Astrocyte (in vitro differentiated cells and primary cell): ENCODE data around the gene R3HCC1L. TPM values are rescaled to one million over a fixed set of nuclear protein-coding genes. Genes with fewer than 3 reads are reported as not detected.

ENCODE experiments used
- DNase-seq: peaks from one replicate; pipeline ENCODE4 v3.0.0-alpha.2; 2010; ENCODE audit warnings: low read depth
- FAIRE-seq: peaks from 2 replicates; lab custom pipeline; 2011; peaks lifted over from hg19 to GRCh38; lab: Jason Lieb, UNC
- H2AFZ ChIP-seq: 2 replicates; pipeline ENCODE4 v1.6.0; 2012; ENCODE audit warnings: low read depth, low read length, inconsistent platforms
- H3K27ac ChIP-seq: 2 replicates; pipeline ENCODE4 v1.5.1; 2011; ENCODE audit warnings: low read depth, low read length, inconsistent platforms
- H3K27me3 ChIP-seq: 2 replicates; pipeline ENCODE4 v1.6.0; 2011; ENCODE audit warnings: low read length, inconsistent platforms; ENCODE audit not compliant: insufficient read depth
- H3K36me3 ChIP-seq: 2 replicates; pipeline ENCODE4 v1.5.1; 2011; ENCODE audit warnings: low read length, inconsistent platforms; ENCODE audit not compliant: insufficient read depth
- H3K4me1 ChIP-seq: 2 replicates; pipeline ENCODE4 v1.5.1; 2011; ENCODE audit warnings: low read length, inconsistent platforms; ENCODE audit not compliant: insufficient read depth
- H3K4me2 ChIP-seq: 2 replicates; pipeline ENCODE4 v1.6.0; 2012; ENCODE audit warnings: low read length, inconsistent platforms
- H3K4me3 ChIP-seq: 2 replicates; pipeline ENCODE4 v1.5.1; 2011; ENCODE audit warnings: low read depth, mild to moderate bottlenecking, low read length, inconsistent platforms; ENCODE audit not compliant: insufficient read depth
- H3K79me2 ChIP-seq: 2 replicates; pipeline ENCODE4 v1.6.0; 2012; ENCODE audit warnings: mild to moderate bottlenecking, low read length, inconsistent platforms; ENCODE audit not compliant: insufficient read depth
- H3K9ac ChIP-seq: 2 replicates; pipeline ENCODE4 v1.6.0; 2012; ENCODE audit warnings: mild to moderate bottlenecking, low read length, inconsistent platforms
- H3K9me3 ChIP-seq: 2 replicates; pipeline ENCODE4 v1.5.1; 2012; ENCODE audit warnings: low read depth, mild to moderate bottlenecking, low read length, inconsistent platforms; ENCODE audit not compliant: insufficient read depth
- H4K20me1 ChIP-seq: 2 replicates; pipeline ENCODE4 v1.6.0; 2012; ENCODE audit warnings: low read length, inconsistent platforms; ENCODE audit not compliant: insufficient read depth
- H3K27ac Mint-ChIP-seq: one replicate; pipeline ENCODE4 v1.8.0; 2021; ENCODE audit warnings: mild to moderate bottlenecking, mixed read lengths; ENCODE audit not compliant: unreplicated experiment
- H3K27me3 Mint-ChIP-seq: one replicate; pipeline ENCODE4 v1.8.0; 2021; ENCODE audit warnings: low read depth, mixed read lengths; ENCODE audit not compliant: unreplicated experiment
- H3K36me3 Mint-ChIP-seq: one replicate; pipeline ENCODE4 v1.8.0; 2021; ENCODE audit warnings: low read depth, mixed read lengths; ENCODE audit not compliant: unreplicated experiment
- H3K4me1 Mint-ChIP-seq: one replicate; pipeline ENCODE4 v1.8.0; 2021; ENCODE audit warnings: low read depth, mixed read lengths; ENCODE audit not compliant: unreplicated experiment
- H3K4me3 Mint-ChIP-seq: one replicate; pipeline ENCODE4 v1.8.0; 2021; ENCODE audit warnings: mild to moderate bottlenecking, moderate library complexity, mixed read lengths; ENCODE audit not compliant: unreplicated experiment
- H3K9me3 Mint-ChIP-seq: one replicate; pipeline ENCODE4 v1.8.0; 2021; ENCODE audit warnings: mild to moderate bottlenecking, mixed read lengths; ENCODE audit not compliant: unreplicated experiment
- CTCF ChIP-seq: IDR thresholded peaks from 2 replicates; pipeline ENCODE4 v1.5.1; 2011; ENCODE audit warnings: low read depth, mild to moderate bottlenecking, inconsistent platforms, low read length, moderate library complexity; ENCODE audit not compliant: insufficient read depth
- EZH2 ChIP-seq: IDR thresholded peaks from 2 replicates; pipeline ENCODE4 v1.6.1; 2012; ENCODE audit warnings: mild to moderate bottlenecking, low read length, inconsistent platforms; ENCODE audit not compliant: insufficient read depth
- total RNA-seq: library from RNA; stranded (reverse); gene quantifications from 2 replicates; pipeline ENCODE4 v1.2.1, GENCODE V29; 2021

R3HCC1L gene
- total RNA-seq, 1 donor from 2014 or later, result 19.9 TPM

DNA sequence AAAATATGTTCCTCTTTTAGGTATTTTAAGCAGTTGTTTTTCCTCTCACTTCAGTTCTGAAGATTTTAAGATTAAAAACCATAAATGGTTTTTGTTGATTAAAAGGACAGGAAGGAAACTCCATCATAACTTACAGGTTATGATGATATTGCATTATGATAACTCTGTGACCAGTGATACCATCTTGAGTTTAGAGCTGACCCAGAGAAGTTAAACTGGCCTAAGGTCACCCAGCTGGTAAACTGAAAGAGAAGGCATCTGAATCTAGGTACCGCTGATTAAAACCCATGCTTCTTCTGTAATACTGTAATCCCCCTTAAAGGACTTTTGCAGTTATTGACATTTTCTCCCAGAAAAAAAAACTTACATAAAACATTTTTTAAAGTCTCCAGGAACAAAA lies 103.9 kb downstream of the R3HCC1L start:
- Mint-ChIP-seq H3K27ac (no peak overlapping the region), H3K27me3 (no peaks in the 10 kb centered on the region), H3K9me3 (no peaks in the 10 kb centered on the region), H3K4me3 (no peak overlapping the region), H3K36me3 (peaks cover 3% of the 10 kb centered on the region), H3K4me1 (no peaks in the 10 kb centered on the region)
- H3K4me2 ChIP-seq, result no peak overlapping the region
- H3K27ac ChIP-seq, result no peak overlapping the region
- no peaks in the 10 kb centered on the region for H4K20me1 ChIP-seq
- FAIRE-seq (no peak), DNase-seq (no peak)
- no peaks in the 10 kb centered on the region for H3K79me2 ChIP-seq
- TF ChIP-seq CTCF (no peak), EZH2 (no peak)
- no peak overlapping the region for H2AFZ ChIP-seq
- H3K36me3 ChIP-seq, result peaks cover 8% of the 10 kb centered on the region
- H3K4me1 ChIP-seq, result no peaks in the 10 kb centered on the region
- H3K27me3 ChIP-seq, result no peaks in the 10 kb centered on the region
- H3K4me3 ChIP-seq, result no peak overlapping the region
- no peak overlapping the region for H3K9ac ChIP-seq
- H3K9me3 ChIP-seq, result no peaks in the 10 kb centered on the region

GRCh38 chr10:98240524-98240923 lies 106.1 kb downstream of the R3HCC1L start:
- Mint-ChIP-seq H3K4me3 (no peak overlapping the region), H3K27ac (no peak overlapping the region), H3K9me3 (no peaks in the 10 kb centered on the region), H3K36me3 (peaks cover 10% of the 10 kb centered on the region), H3K4me1 (no peaks in the 10 kb centered on the region), H3K27me3 (no peaks in the 10 kb centered on the region)
- Histone ChIP-seq H3K79me2 (no peaks in the 10 kb centered on the region), H3K4me1 (no peaks in the 10 kb centered on the region), H4K20me1 (no peaks in the 10 kb centered on the region), H2AFZ (no peak overlapping the region), H3K4me2 (no peak overlapping the region), H3K9me3 (no peaks in the 10 kb centered on the region), H3K4me3 (no peak overlapping the region), H3K36me3 (peaks cover 15% of the 10 kb centered on the region), H3K27ac (no peak overlapping the region), H3K27me3 (no peaks in the 10 kb centered on the region), H3K9ac (no peak overlapping the region)
- no peak for FAIRE-seq
- TF ChIP-seq EZH2, result no peak
- TF ChIP-seq CTCF, result no peak
- DNase-seq, result no peak

DNA sequence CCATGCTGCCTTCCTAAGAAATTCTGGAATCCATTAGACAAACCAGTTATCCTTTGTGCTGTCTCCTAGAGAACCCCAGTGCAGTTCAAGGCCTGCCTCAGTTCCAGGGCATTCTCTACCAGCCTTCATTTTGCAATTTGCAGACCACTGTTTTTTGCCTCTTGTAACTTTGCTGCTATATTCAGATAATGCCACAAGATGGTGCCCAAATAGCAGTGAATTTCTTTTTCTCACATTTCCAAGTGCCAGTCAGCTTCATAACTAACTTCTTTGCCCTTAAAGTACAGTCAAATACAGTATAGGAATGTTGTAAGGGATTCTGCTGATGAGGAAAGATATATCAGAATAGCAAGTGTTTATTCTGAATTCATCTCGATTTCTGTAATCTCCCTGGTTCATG lies 108.4 kb downstream of the R3HCC1L start:
- FAIRE-seq (peak; percentile 47), DNase-seq (no peak)
- Mint-ChIP-seq H3K9me3 (no peaks in the 10 kb centered on the region), H3K36me3 (peaks cover 12% of the 10 kb centered on the region), H3K4me3 (no peak overlapping the region), H3K27me3 (no peaks in the 10 kb centered on the region), H3K27ac (no peak overlapping the region), H3K4me1 (peaks cover 13% of the 10 kb centered on the region)
- Histone ChIP-seq H3K79me2 (no peaks in the 10 kb centered on the region), H3K9ac (no peak overlapping the region), H3K27ac (no peak overlapping the region), H2AFZ (no peak overlapping the region), H3K36me3 (peaks cover 10% of the 10 kb centered on the region), H3K4me1 (peaks cover 11% of the 10 kb centered on the region), H3K27me3 (no peaks in the 10 kb centered on the region), H4K20me1 (no peaks in the 10 kb centered on the region), H3K4me3 (no peak overlapping the region), H3K9me3 (no peaks in the 10 kb centered on the region), H3K4me2 (no peak overlapping the region)
- TF ChIP-seq CTCF, result peak; percentile 63
- TF ChIP-seq EZH2, result no peak
